Fibroblast of lung (primary cell): ENCODE results near the gene PRKCG. TPM values are rescaled to one million over a fixed set of nuclear protein-coding genes. Genes with fewer than 3 reads are reported as not detected.

Experiments used
- DNase-seq, 2 donors: peaks; one replicate each; pipeline versions ENCODE4 v3.0.0 to v3.0.0-alpha.2; 2010; ENCODE audit warnings: low read depth in 2 of 2
- H2AFZ ChIP-seq: 2 replicates; pipeline ENCODE4 v1.5.1; 2012; ENCODE audit warnings: low read length, control low read depth, inconsistent platforms
- H3K27ac ChIP-seq: 2 replicates; pipeline ENCODE4 v1.5.1; 2011; ENCODE audit warnings: low read length, control low read depth; ENCODE audit not compliant: insufficient read depth
- H3K27me3 ChIP-seq: 2 replicates; pipeline ENCODE4 v1.5.1; 2011; ENCODE audit warnings: mild to moderate bottlenecking, low read length; ENCODE audit not compliant: control insufficient read depth, insufficient read depth
- H3K36me3 ChIP-seq: 2 replicates; pipeline ENCODE4 v1.5.1; 2011; ENCODE audit warnings: low read length; ENCODE audit not compliant: control insufficient read depth, insufficient read depth
- H3K4me1 ChIP-seq: 2 replicates; pipeline ENCODE4 v1.5.1; 2011; ENCODE audit warnings: low read length; ENCODE audit not compliant: control insufficient read depth, insufficient read depth; ENCODE audit errors: extremely low read depth
- H3K4me2 ChIP-seq: 2 replicates; pipeline ENCODE4 v1.5.1; 2011; ENCODE audit warnings: low read length, control low read depth; ENCODE audit not compliant: insufficient read depth; ENCODE audit errors: extremely low read depth
- H3K4me3 ChIP-seq, 4 experiments: fragments of 200-600 bp in 1 of 4; sonication (generic) in 1 of 4; replicated peaks in 1 of 4; 2 replicates each; pipeline ENCODE4 v1.5.1; 2011 to 2016; ENCODE audit warnings: low read length in 4 of 4, low read depth in 3 of 4, mild to moderate bottlenecking in 3 of 4, control low read depth in 2 of 4, inconsistent platforms in 1 of 4, mixed read lengths in 1 of 4; ENCODE audit not compliant: insufficient read depth in 1 of 4; ENCODE audit errors: control extremely low read depth in 1 of 4
- H3K79me2 ChIP-seq: 2 replicates; pipeline ENCODE4 v1.5.1; 2012; ENCODE audit warnings: mild to moderate bottlenecking, low read length, inconsistent platforms; ENCODE audit not compliant: control insufficient read depth, insufficient read depth
- H3K9ac ChIP-seq: 2 replicates; pipeline ENCODE4 v1.5.1; 2011; ENCODE audit warnings: mild to moderate bottlenecking, low read length, control low read depth; ENCODE audit not compliant: insufficient read depth
- H3K9me3 ChIP-seq: 2 replicates; pipeline ENCODE4 v1.5.1; 2012; ENCODE audit warnings: low read depth, low read length; ENCODE audit not compliant: control insufficient read depth, insufficient read depth
- H4K20me1 ChIP-seq: 2 replicates; pipeline ENCODE4 v1.5.1; 2011; ENCODE audit warnings: low read length; ENCODE audit not compliant: control insufficient read depth, insufficient read depth; ENCODE audit errors: extremely low read depth
- EZH2 ChIP-seq: IDR thresholded peaks from 2 replicates; pipeline ENCODE4 v1.5.1; 2012; ENCODE audit warnings: low read length, control low read depth, mild to moderate bottlenecking; ENCODE audit errors: missing control alignments
- polyA plus RNA-seq, 2 donors: library from polyadenylated mRNA; depleted of rRNA in 1 of 2; stranded (reverse) in 1 of 2; unstranded in 1 of 2; fragments of >200 nt; gene quantifications; 2 replicates each; pipeline ENCODE4 v1.2.1, GENCODE V29; 2011 to 2012; ENCODE audit warnings: missing spikeins in 1 of 2
- total RNA-seq: library from RNA; depleted of rRNA; stranded (reverse); fragments of >200 nt; gene quantifications from 2 replicates; pipeline ENCODE4 v1.2.1, GENCODE V29; 2014
- TF ChIP-seq, protein P1 (sequence below), 2 donors: IDR thresholded peaks in 1 of 2; conservative IDR thresholded peaks in 1 of 2; 1 replicate in 1 of 2; 2 replicates in 1 of 2; pipeline ENCODE4 v1.5.1; 2011 to 2012; ENCODE audit warnings: low read length in 2 of 2, control low read depth in 1 of 2, inconsistent platforms in 1 of 2, low read depth in 1 of 2, mild to moderate bottlenecking in 1 of 2

PRKCG gene
- total and polyA plus RNA-seq, 2 donors (not counting 1 experiment from before 2014, with no cell fraction given), result not detected

DNA sequence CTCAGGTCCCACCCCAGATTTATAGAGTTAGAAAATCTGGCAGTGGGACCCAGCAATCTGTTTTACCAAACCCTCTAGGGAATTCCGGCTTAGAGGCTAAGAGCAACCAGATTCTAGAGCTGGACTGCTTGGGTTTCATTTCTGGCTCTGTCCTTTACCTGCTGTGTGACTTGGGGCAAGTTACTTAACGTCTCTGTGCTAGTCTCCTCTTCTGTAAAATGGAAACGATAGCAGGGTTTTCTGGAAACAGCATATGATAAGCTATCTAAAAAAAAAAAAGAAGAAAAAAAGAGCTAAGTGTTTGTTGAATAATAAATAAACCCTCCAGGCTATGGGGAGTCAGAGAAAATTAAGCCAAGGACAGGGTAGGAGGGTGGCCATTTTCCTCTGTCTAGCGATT, 15.5 kb downstream of the PRKCG start:
- no peak overlapping the region for H3K27ac ChIP-seq
- no peak for DNase-seq
- no peaks in the 10 kb centered on the region for H3K79me2 ChIP-seq
- H3K9me3 ChIP-seq, result no peaks in the 10 kb centered on the region
- H3K9ac ChIP-seq, result no peak overlapping the region
- no peak overlapping the region for H2AFZ ChIP-seq
- no peak overlapping the region for H3K4me3 ChIP-seq
- H3K4me2 ChIP-seq, result no peak overlapping the region
- no peaks in the 10 kb centered on the region for H4K20me1 ChIP-seq
- TF ChIP-seq, protein P1, sequence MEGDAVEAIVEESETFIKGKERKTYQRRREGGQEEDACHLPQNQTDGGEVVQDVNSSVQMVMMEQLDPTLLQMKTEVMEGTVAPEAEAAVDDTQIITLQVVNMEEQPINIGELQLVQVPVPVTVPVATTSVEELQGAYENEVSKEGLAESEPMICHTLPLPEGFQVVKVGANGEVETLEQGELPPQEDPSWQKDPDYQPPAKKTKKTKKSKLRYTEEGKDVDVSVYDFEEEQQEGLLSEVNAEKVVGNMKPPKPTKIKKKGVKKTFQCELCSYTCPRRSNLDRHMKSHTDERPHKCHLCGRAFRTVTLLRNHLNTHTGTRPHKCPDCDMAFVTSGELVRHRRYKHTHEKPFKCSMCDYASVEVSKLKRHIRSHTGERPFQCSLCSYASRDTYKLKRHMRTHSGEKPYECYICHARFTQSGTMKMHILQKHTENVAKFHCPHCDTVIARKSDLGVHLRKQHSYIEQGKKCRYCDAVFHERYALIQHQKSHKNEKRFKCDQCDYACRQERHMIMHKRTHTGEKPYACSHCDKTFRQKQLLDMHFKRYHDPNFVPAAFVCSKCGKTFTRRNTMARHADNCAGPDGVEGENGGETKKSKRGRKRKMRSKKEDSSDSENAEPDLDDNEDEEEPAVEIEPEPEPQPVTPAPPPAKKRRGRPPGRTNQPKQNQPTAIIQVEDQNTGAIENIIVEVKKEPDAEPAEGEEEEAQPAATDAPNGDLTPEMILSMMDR (conservative IDR thresholded peaks at IDR 0.05 in 1 of 2, IDR thresholded peaks at IDR 0.05 in 1 of 2; ENCODE audit: low read depth in 1 of 2, low read length in 2 of 2), result no peak
- TF ChIP-seq EZH2, result no peak
- H3K27me3 ChIP-seq, result no peaks in the 10 kb centered on the region
- H3K36me3 ChIP-seq, result no peaks in the 10 kb centered on the region
- H3K4me1 ChIP-seq, result no peaks in the 10 kb centered on the region

DNA sequence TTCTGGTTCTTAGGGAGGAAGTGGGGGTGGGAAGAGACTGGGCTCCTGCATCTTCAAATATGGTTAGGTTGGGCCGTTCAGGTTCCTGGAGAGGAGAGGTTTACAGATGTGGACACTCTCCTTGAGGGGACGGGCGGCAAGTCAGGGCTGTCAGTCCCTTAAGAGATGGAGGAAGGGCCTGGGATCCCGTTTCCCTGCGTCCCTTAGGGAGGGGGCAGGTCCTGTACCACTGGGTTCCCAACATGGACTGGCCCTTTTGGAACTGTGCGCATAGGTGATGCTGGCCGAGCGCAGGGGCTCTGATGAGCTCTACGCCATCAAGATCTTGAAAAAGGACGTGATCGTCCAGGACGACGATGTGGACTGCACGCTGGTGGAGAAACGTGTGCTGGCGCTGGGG, 16.2 kb downstream of the PRKCG start:
- Histone ChIP-seq H3K4me3 (no peak overlapping the region), H3K79me2 (no peaks in the 10 kb centered on the region), H3K27ac (no peak overlapping the region), H3K36me3 (no peaks in the 10 kb centered on the region), H3K9ac (no peak overlapping the region), H3K9me3 (no peaks in the 10 kb centered on the region), H2AFZ (no peak overlapping the region), H3K4me2 (no peak overlapping the region), H4K20me1 (no peaks in the 10 kb centered on the region), H3K27me3 (no peaks in the 10 kb centered on the region), H3K4me1 (no peaks in the 10 kb centered on the region)
- no peak for TF ChIP-seq EZH2
- TF ChIP-seq, protein P1 (conservative IDR thresholded peaks at IDR 0.05 in 1 of 2, IDR thresholded peaks at IDR 0.05 in 1 of 2; ENCODE audit: low read depth in 1 of 2, low read length in 2 of 2), result no peak
- no peak for DNase-seq

DNA sequence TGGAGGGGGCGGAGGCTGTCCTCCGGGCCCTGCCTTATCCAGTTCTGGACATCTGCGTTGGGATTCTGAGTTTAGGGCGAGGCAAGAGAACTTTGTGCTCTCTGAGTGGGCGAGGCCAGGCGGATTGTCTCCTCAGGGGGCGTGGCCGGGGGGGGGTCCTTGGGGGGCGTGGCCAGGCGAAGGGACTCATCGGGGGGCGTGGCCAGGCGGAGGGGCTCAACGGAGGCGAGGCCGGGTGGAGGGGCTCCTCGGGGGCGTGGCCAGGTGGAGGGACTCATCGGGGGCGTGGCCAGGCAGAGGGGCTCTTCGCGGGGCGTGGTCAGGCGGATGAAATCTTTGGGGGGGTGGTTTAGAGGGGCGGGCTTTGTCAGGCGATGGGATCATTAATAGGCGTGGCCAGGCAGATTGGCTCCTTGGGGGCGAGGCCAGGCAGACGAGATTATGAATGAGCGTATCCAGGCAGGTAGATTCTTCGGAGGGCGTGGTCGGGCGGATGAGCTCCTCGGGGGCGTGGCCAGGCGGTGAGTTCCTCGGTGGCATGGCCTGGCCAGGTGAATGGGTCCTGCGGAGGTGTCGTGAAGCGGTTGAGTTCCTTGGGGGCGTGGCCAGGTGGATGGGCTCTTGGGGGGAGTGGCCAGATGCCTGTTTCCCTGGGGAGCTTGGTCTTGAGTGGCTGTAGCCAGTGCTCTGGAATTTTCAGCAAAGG, 16.8 kb downstream of the PRKCG start:
- Histone ChIP-seq H3K9me3 (no peaks in the 10 kb centered on the region), H3K9ac (no peak overlapping the region), H4K20me1 (no peaks in the 10 kb centered on the region), H3K27me3 (no peaks in the 10 kb centered on the region), H3K36me3 (no peaks in the 10 kb centered on the region), H3K4me1 (no peaks in the 10 kb centered on the region), H3K79me2 (no peaks in the 10 kb centered on the region), H3K27ac (no peak overlapping the region), H3K4me2 (no peak overlapping the region), H3K4me3 (no peak overlapping the region), H2AFZ (no peak overlapping the region)
- TF ChIP-seq, protein P1 (conservative IDR thresholded peaks at IDR 0.05 in 1 of 2, IDR thresholded peaks at IDR 0.05 in 1 of 2; ENCODE audit: low read depth in 1 of 2, low read length in 2 of 2), result no peak
- no peak for TF ChIP-seq EZH2
- no peak for DNase-seq
